GM12891 (cell line): ENCODE results near the gene COL2A1.

Experiments
- PAX5 ChIP-seq: IDR thresholded peaks from 2 replicates; pipeline ENCODE4 v1.6.1; 2011; ENCODE audit warnings: low read length, moderate library complexity, mild to moderate bottlenecking; ENCODE audit not compliant: insufficient read depth, severe bottlenecking
- POLR2A ChIP-seq: IDR thresholded peaks from 2 replicates; pipeline ENCODE4 v1.6.1; 2011; ENCODE audit warnings: low read depth, low read length, control low read depth
- POLR2AphosphoS5 ChIP-seq: IDR thresholded peaks from 2 replicates; pipeline ENCODE4 v1.6.1; 2011; ENCODE audit warnings: low read depth, low read length, control low read depth
- POU2F2 ChIP-seq: IDR thresholded peaks from 2 replicates; pipeline ENCODE4 v1.6.1; 2011; ENCODE audit warnings: low read depth, mild to moderate bottlenecking, control low read depth, low read length, moderate library complexity
- SPI1 ChIP-seq: IDR thresholded peaks from 2 replicates; pipeline ENCODE4 v1.6.1; 2011; ENCODE audit warnings: low read depth, low read length, control low read depth
- TAF1 ChIP-seq: IDR thresholded peaks from 2 replicates; pipeline ENCODE4 v1.6.1; 2011; ENCODE audit warnings: low read depth, low read length, control low read depth

DNA sequence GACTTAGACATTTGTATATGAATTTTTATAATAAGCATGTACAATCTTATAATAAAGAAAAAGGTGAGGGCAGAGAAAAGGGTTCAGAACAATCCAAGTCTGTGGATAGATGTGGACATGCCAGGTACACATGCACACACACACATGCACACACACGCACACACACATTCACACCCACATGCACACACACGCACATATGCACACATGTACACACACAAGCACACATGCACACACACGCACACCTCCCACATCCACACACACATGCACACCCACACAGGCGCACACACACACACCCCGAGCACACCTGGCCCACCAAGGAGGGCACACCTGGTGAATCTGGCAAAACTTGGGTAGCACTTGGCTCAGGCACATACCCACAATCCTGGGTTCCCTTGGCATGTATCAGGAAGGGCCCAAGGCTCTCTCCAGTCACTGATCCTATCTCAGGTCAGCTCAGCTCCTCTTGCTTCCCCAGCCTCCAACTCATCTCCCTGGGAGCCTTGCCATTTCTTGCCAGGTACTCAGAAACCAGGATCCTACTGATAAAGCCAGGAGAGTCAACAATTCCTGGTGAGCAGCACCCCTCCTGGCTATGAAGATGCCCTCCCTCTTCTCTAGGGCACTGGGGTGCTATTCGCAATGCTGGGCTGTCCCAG, 59.5 kb downstream of the COL2A1 start:
- no peak for TF ChIP-seq POLR2A
- TF ChIP-seq TAF1 = no peak
- TF ChIP-seq POU2F2 = no peak
- TF ChIP-seq POLR2AphosphoS5 = no peak
- no peak for TF ChIP-seq SPI1
- no peak for TF ChIP-seq PAX5
